A549 (cell line): ENCODE results near the gene ZBP1. TPM values are rescaled to one million over a fixed set of nuclear protein-coding genes. Genes with fewer than 3 reads are reported as not detected.

ENCODE experiments used
- ATAC-seq, 2 experiments: fragments of 200-7000 bp in 1 of 2; fragments of >200 bp in 1 of 2; cut with Nextera tagmentation in 1 of 2; cut with Tn5 transposase in 1 of 2; 3 replicates each; pipeline versions ENCODE4 v1.8.0 to v1.9.1; 2018 to 2020; ENCODE audit warnings: mild to moderate bottlenecking in 1 of 2, moderate library complexity in 1 of 2
- CTCF ChIA-PET: fragments of 300-600 bp; sonication (Branson Sonifier 250); formaldehyde crosslinking; extraction: SDS; loops from one replicate; lab custom pipeline; 2021; ENCODE audit warnings: antibody characterized with exemption, inconsistent platforms; lab: Yijun Ruan, JAX
- POLR2A ChIA-PET: fragments of 350-600 bp; formaldehyde crosslinking; extraction: SDS; loops from one replicate; lab custom pipeline; 2021; ENCODE audit warnings: antibody characterized with exemption, inconsistent platforms; lab: Yijun Ruan, JAX
- DNase-seq, 2 experiments: peaks; one replicate each; pipeline versions ENCODE4 v3.0.0 to v3.0.0-alpha.2; 2011 to 2016; ENCODE audit warnings: low read depth in 1 of 2, low spot score in 1 of 2
- FAIRE-seq: peaks from 2 replicates; lab custom pipeline; 2011; peaks lifted over from hg19 to GRCh38; lab: Jason Lieb, UNC
- H3K27ac ChIP-seq, 2 experiments: fragments of >200 bp; sonication (Bioruptor Twin); formaldehyde crosslinking; 3 replicates each; pipeline ENCODE4 v1.5.1; 2016 to 2017
- H3K4me1 ChIP-seq: fragments of >200 bp; sonication (Bioruptor Twin); formaldehyde crosslinking; 3 replicates; pipeline ENCODE4 v1.6.1; 2016
- H3K4me2 ChIP-seq: fragments of >200 bp; sonication (Bioruptor Twin); formaldehyde crosslinking; 3 replicates; pipeline ENCODE4 v1.6.1; 2016
- H3K4me3 ChIP-seq: fragments of >200 bp; sonication (Bioruptor Twin); formaldehyde crosslinking; 3 replicates; pipeline ENCODE4 v1.5.1; 2016
- H3K9me3 ChIP-seq: fragments of >200 bp; sonication (Bioruptor Twin); formaldehyde crosslinking; 3 replicates; pipeline ENCODE4 v1.6.1; 2016
- BHLHE40 ChIP-seq: IDR thresholded peaks from 2 replicates; pipeline ENCODE4 v1.6.1; 2012; ENCODE audit warnings: low read depth, low read length, inconsistent platforms
- EHF ChIP-seq: fragments of 250-450 bp; sonication (Bioruptor Pico); IDR thresholded peaks from 2 replicates; pipeline ENCODE4 v1.5.0; 2020; ENCODE audit warnings: mild to moderate bottlenecking
- EP300 ChIP-seq, 2 experiments: fragments of >200 bp; sonication (Bioruptor Twin); formaldehyde crosslinking; IDR thresholded peaks; 2 replicates in 1 of 2; 3 replicates in 1 of 2; pipeline ENCODE4 v1.6.1; 2016 to 2017
- ESRRA ChIP-seq: fragments of 150-350 bp; IDR thresholded peaks from 2 replicates; pipeline ENCODE4 v1.6.1; 2014; ENCODE audit warnings: mild to moderate bottlenecking, low read length, borderline replicate concordance
- HDAC2 ChIP-seq: fragments of 200-600 bp; sonication (generic); IDR thresholded peaks from 2 replicates; pipeline ENCODE4 v1.6.1; 2016
- HOXA7 ChIP-seq: fragments of 250-450 bp; sonication (Bioruptor Pico); IDR thresholded peaks from 2 replicates; pipeline ENCODE4 v1.5.0; 2020; ENCODE audit warnings: mild to moderate bottlenecking, moderate library complexity
- HOXB13 ChIP-seq: fragments of 250-450 bp; sonication (Bioruptor Pico); IDR thresholded peaks from 2 replicates; pipeline ENCODE4 v1.5.0; 2020; ENCODE audit warnings: low read depth, mild to moderate bottlenecking, moderate library complexity
- HOXB5 ChIP-seq: fragments of 250-450 bp; sonication (Bioruptor Pico); IDR thresholded peaks from 2 replicates; pipeline ENCODE4 v1.5.0; 2020; ENCODE audit warnings: mild to moderate bottlenecking, moderate library complexity
- JUN ChIP-seq, 2 experiments: fragments of >200 bp; sonication (Bioruptor Twin); formaldehyde crosslinking; IDR thresholded peaks; 2 replicates in 1 of 2; 3 replicates in 1 of 2; pipeline ENCODE4 v1.6.1; 2016 to 2017
- KDM1A ChIP-seq: fragments of 200-600 bp; sonication (generic); IDR thresholded peaks from 2 replicates; pipeline ENCODE4 v1.6.1; 2016; ENCODE audit warnings: low read depth, mild to moderate bottlenecking
- MAZ ChIP-seq: fragments of 150-350 bp; IDR thresholded peaks from 2 replicates; pipeline ENCODE4 v1.6.1; 2014; ENCODE audit warnings: antibody characterized with exemption, low read depth, low read length, borderline replicate concordance
- NFE2L2 ChIP-seq: fragments of 150-350 bp; conservative IDR thresholded peaks from 2 replicates; pipeline ENCODE4 v1.6.1; 2014; ENCODE audit warnings: low read length
- NPAS2 ChIP-seq: fragments of 250-450 bp; sonication (Bioruptor Pico); IDR thresholded peaks from 2 replicates; pipeline ENCODE4 v1.8.0; 2022; ENCODE audit warnings: mild to moderate bottlenecking, moderate library complexity, borderline replicate concordance
- PHF8 ChIP-seq: fragments of 200-600 bp; sonication (generic); IDR thresholded peaks from 2 replicates; pipeline ENCODE4 v1.6.1; 2016; ENCODE audit warnings: low read depth, mild to moderate bottlenecking, antibody characterized with exemption, moderate library complexity, borderline replicate concordance
- POLR2A ChIP-seq: IDR thresholded peaks from 2 replicates; pipeline ENCODE4 v1.6.1; 2012; ENCODE audit warnings: mild to moderate bottlenecking, low read length
- POLR2AphosphoS2 ChIP-seq: conservative IDR thresholded peaks from 2 replicates; pipeline ENCODE4 v1.6.1; 2012; ENCODE audit warnings: low read length, improper control_type of control experiment, inconsistent platforms
- RCOR1 ChIP-seq: fragments of 150-350 bp; IDR thresholded peaks from 2 replicates; pipeline ENCODE4 v1.6.1; 2014; ENCODE audit warnings: antibody characterized with exemption, low read length, low read depth
- RNF2 ChIP-seq: fragments of 200-600 bp; sonication (generic); IDR thresholded peaks from 2 replicates; pipeline ENCODE4 v1.6.1; 2016; ENCODE audit warnings: low read depth, mild to moderate bottlenecking, antibody characterized with exemption, moderate library complexity, borderline replicate concordance
- SREBF2 ChIP-seq: fragments of 450-650 bp; IDR thresholded peaks from 2 replicates; pipeline ENCODE4 v1.6.1; 2014; ENCODE audit warnings: mild to moderate bottlenecking, moderate library complexity
- TFCP2L1 ChIP-seq: fragments of 250-450 bp; sonication (Bioruptor Pico); IDR thresholded peaks from 2 replicates; pipeline ENCODE4 v1.5.0; 2021; ENCODE audit warnings: mild to moderate bottlenecking
- ZFP36 ChIP-seq: fragments of 450-650 bp; IDR thresholded peaks from 2 replicates; pipeline ENCODE4 v1.6.1; 2014; ENCODE audit warnings: borderline replicate concordance; ENCODE audit not compliant: partially characterized antibody
- WGBS: methylation state at CpG from one replicate; pipeline ENCODE4 v1.1.6; 2017; ENCODE audit errors: missing lambda C conversion rate; 5-methylcytosine and 5-hydroxymethylcytosine counted together
- polyA plus RNA-seq, 4 experiments: library from polyadenylated mRNA; depleted of rRNA in 3 of 4; stranded (reverse); fragments of >200 nt; fragmentation: RNase III in 1 of 4; extraction: RNeasy Plus Mini Kit Qiagen cat#74134 plus additional on column Dnase treatment in 1 of 4; gene quantifications; 2 replicates in 3 of 4; 3 replicates in 1 of 4; pipeline ENCODE4 v1.2.3, GENCODE V29; 2011 to 2017
- TF ChIP-seq, protein P1 (sequence below): IDR thresholded peaks from 2 replicates; pipeline ENCODE4 v1.6.1; 2012; ENCODE audit warnings: low read depth, borderline replicate concordance
- TF ChIP-seq, protein P2 (sequence below): fragments of >200 bp; sonication (Bioruptor Twin); formaldehyde crosslinking; IDR thresholded peaks from 3 replicates; pipeline ENCODE4 v1.5.1; 2016
- TF ChIP-seq, protein P3 (sequence below): fragments of 150-350 bp; IDR thresholded peaks from 2 replicates; pipeline ENCODE4 v1.6.1; 2014; ENCODE audit warnings: low read depth, mild to moderate bottlenecking, low read length
- TF ChIP-seq, protein P4 (sequence below): fragments of 250-450 bp; sonication (Bioruptor Pico); IDR thresholded peaks from 2 replicates; pipeline ENCODE4 v1.5.0; 2020; ENCODE audit warnings: low read depth, mild to moderate bottlenecking, moderate library complexity

The ZBP1 gene
- polyA plus RNA-seq, 2 of the 4 experiments (the other 2 are of a cell fraction) = 0.05 TPM; not detected in 1

DNA sequence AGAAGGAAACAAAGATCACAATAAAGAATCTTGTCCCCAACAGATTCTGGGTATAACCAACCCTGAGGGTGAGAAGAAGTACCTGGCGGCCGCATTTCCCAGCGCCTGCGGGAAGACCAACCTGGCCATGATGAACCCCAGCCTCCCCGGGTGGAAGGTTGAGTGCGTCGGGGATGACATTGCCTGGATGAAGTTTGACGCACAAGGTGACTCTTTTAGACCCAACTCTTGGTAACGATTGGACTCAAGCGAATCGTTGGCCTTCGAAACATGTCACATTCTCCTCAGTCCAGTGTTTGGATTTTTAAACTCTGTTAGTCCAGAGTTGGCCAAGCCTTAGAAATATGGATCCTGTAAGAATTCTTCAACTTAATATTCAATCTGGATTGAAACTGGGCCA is 56.7 kb downstream of the ZBP1 start:
- POLR2A ChIA-PET = no interaction called here
- FAIRE-seq = no peak
- Histone ChIP-seq H3K4me3 (no peak overlapping the region), H3K27ac (no peak overlapping the region), H3K4me1 (peaks cover 22% of the 10 kb centered on the region), H3K9me3 (no peaks in the 10 kb centered on the region), H3K4me2 (no peak overlapping the region)
- TF ChIP-seq TFCP2L1 (no peak), EP300 (IDR thresholded peaks at IDR 0.05) (no peak), BHLHE40 (no peak), POLR2A (no peak), EHF (no peak), ESRRA (no peak), JUN (IDR thresholded peaks at IDR 0.05) (no peak), SREBF2 (no peak)
- CTCF ChIA-PET = interaction anchor here (2.2 kb wide), 1 partner anchor 20 kb away, joined by 7 read pairs; no protein-coding TSS in a partner anchor
- no peak for DNase-seq
- WGBS = 76% methylated on average over 12 of the region's 12 CpGs
- ATAC-seq = no peak

DNA sequence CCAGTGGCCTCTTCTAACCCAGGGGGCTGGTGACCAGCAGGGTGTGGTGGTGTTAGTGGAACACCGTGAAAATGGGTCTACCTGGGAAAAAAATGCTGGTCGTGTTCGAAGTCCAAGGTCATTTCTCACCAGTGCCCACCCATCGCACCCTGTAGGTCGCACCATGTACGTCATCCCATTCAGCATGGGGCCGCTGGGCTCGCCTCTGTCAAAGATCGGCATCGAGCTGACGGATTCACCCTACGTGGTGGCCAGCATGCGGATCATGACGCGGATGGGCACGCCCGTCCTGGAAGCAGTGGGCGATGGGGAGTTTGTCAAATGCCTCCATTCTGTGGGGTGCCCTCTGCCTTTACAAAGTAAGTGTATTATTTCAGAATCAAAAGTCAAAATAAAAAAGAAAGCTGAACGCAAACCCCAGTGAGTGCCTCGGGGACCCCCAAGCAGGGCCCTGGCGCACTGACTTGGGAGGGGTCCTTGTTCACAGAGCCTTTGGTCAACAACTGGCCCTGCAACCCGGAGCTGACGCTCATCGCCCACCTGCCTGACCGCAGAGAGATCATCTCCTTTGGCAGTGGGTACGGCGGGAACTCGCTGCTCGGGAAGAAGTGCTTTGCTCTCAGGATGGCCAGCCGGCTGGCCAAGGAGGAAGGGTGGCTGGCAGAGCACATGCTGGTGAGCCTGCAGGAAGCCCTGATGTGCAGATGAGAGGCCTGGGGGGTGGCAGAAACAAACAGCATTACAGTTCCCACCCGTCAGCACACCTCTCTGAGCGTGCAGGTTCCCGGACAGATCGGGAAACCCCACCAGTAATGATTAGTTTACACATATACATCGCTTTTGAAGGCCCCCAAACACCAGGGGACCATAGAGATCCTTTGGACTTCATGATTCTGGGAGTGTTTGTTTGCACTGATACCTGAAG is 57.4 kb downstream of the ZBP1 start:
- FAIRE-seq = no peak
- no peak overlapping the region for H3K4me3 ChIP-seq
- H3K9me3 ChIP-seq = no peaks in the 10 kb centered on the region
- ChIA-PET POLR2A (no interaction called here), CTCF (interaction anchor here (0.7 to 1.6 kb wide), 5 partner anchors 9 to 1933 kb away, joined by 3 to 5 read pairs (median 3); no protein-coding TSS in a partner anchor)
- peaks cover 24% of the 10 kb centered on the region for H3K4me1 ChIP-seq
- H3K27ac ChIP-seq = no peak overlapping the region
- DNase-seq = no peak
- H3K4me2 ChIP-seq = no peak overlapping the region
- TF ChIP-seq NFE2L2 = no peak
- TF ChIP-seq HOXA7 (CRISPR knock-in tag) = no peak
- no peak for ATAC-seq
- 68% methylated on average over 35 of the region's 35 CpGs for WGBS

DNA sequence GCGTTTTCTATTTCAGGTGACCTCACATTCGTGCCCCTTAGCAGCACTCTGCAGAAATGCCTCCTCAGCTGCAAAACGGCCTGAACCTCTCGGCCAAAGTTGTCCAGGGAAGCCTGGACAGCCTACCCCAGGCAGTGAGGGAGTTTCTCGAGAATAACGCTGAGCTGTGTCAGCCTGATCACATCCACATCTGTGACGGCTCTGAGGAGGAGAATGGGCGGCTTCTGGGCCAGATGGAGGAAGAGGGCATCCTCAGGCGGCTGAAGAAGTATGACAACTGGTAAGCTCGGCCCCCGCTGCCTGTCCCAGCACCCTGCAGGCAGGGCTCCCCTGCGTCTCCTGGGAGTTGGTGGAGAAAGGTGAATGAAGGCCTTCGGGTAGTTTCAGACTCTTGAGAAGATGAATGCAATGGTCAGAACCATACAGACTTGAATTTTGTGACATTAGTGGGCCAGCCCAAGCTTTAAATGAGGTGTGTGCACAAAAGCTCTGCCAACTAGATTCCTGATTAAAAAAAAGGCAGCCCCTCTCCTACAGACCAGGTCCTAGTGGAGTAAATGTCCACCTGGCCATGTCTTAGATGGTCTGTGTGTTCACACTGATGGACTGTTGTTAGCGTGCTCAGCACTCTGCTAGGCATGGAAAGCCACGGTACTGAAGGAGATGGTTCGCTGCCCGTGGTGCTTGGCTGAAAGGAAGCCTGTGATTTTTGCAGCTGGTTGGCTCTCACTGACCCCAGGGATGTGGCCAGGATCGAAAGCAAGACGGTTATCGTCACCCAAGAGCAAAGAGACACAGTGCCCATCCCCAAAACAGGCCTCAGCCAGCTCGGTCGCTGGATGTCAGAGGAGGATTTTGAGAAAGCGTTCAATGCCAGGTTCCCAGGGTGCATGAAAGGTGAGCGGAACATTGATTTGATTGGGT is 58.6 kb downstream of the ZBP1 start:
- Histone ChIP-seq H3K9me3 (no peaks in the 10 kb centered on the region), H3K27ac (no peak overlapping the region), H3K4me1 (peaks cover 24% of the 10 kb centered on the region), H3K4me3 (no peak overlapping the region), H3K4me2 (peak overlapping the region; percentile 30; the same call in 1 of the 3 replicates)
- no peak for ATAC-seq
- TF ChIP-seq POLR2AphosphoS2 (no peak), JUN (IDR thresholded peaks at IDR 0.05) (no peak), RNF2 (no peak), NPAS2 (no peak), HOXB13 (no peak), BHLHE40 (no peak), KDM1A (no peak), NFE2L2 (no peak), MAZ (no peak), RCOR1 (no peak), PHF8 (no peak), HOXA7 (CRISPR knock-in tag) (no peak), HDAC2 (no peak), HOXB5 (CRISPR knock-in tag) (no peak), TFCP2L1 (no peak), ZFP36 (no peak)
- TF ChIP-seq, protein P1, sequence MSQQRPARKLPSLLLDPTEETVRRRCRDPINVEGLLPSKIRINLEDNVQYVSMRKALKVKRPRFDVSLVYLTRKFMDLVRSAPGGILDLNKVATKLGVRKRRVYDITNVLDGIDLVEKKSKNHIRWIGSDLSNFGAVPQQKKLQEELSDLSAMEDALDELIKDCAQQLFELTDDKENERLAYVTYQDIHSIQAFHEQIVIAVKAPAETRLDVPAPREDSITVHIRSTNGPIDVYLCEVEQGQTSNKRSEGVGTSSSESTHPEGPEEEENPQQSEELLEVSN = no peak
- TF ChIP-seq, protein P2, sequence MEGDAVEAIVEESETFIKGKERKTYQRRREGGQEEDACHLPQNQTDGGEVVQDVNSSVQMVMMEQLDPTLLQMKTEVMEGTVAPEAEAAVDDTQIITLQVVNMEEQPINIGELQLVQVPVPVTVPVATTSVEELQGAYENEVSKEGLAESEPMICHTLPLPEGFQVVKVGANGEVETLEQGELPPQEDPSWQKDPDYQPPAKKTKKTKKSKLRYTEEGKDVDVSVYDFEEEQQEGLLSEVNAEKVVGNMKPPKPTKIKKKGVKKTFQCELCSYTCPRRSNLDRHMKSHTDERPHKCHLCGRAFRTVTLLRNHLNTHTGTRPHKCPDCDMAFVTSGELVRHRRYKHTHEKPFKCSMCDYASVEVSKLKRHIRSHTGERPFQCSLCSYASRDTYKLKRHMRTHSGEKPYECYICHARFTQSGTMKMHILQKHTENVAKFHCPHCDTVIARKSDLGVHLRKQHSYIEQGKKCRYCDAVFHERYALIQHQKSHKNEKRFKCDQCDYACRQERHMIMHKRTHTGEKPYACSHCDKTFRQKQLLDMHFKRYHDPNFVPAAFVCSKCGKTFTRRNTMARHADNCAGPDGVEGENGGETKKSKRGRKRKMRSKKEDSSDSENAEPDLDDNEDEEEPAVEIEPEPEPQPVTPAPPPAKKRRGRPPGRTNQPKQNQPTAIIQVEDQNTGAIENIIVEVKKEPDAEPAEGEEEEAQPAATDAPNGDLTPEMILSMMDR = no peak
- TF ChIP-seq, protein P3, sequence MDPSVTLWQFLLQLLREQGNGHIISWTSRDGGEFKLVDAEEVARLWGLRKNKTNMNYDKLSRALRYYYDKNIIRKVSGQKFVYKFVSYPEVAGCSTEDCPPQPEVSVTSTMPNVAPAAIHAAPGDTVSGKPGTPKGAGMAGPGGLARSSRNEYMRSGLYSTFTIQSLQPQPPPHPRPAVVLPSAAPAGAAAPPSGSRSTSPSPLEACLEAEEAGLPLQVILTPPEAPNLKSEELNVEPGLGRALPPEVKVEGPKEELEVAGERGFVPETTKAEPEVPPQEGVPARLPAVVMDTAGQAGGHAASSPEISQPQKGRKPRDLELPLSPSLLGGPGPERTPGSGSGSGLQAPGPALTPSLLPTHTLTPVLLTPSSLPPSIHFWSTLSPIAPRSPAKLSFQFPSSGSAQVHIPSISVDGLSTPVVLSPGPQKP = no peak
- TF ChIP-seq, protein P4, sequence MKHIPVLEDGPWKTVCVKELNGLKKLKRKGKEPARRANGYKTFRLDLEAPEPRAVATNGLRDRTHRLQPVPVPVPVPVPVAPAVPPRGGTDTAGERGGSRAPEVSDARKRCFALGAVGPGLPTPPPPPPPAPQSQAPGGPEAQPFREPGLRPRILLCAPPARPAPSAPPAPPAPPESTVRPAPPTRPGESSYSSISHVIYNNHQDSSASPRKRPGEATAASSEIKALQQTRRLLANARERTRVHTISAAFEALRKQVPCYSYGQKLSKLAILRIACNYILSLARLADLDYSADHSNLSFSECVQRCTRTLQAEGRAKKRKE (CRISPR knock-in tag) = no peak
- DNase-seq = no peak
- POLR2A ChIA-PET = no interaction called here
- no peak for FAIRE-seq
- 67% methylated on average over 23 of the region's 24 CpGs for WGBS
- CTCF ChIA-PET = interaction anchor here (0.7 to 2.6 kb wide), 7 partner anchors 11 to 55 kb away, joined by 3 to 6 read pairs (median 3); no protein-coding TSS in a partner anchor
